ENCODE results near the gene ST6GALNAC6.

Gene ST6GALNAC6

DNA sequence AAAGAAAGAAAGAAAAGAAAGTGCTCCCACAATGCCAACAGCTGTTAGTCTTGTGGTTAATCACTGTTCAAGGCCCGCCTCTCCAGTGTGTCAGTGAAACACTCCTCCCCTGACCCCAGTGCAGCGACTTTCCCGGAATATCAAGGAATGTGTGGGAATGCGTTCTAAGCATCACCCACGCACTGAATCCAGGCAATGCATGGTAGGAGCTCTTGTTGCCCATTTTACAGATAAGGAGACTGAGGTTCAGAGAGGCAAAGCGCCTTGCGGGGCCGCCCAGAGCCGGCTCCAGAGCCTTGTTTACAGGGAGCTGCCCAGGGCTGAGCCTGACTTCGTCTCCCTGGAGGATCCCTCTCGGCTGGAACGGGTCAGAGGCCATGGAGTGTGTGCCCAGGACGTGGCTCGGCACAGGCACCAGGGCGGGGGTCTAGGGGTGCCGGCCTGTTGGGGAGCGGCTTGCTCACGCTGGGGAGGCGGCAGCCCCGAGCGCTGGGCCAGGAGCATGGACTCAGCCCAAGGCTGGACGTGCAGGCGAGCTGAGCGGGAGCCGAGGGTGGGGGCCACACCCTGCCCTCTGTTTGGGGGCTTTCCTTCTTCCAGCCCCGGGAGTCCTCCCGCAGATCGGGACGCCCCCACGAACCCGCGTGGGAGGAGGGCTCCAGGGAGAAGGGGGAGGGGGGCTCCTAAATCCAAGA lies 823 bp downstream of the ST6GALNAC6 start:
- Histone ChIP-seq H3K36me3 (ENCODE audit: control insufficient read depth in 1 of 2, insufficient read depth in 2 of 2, low read length in 2 of 2) (peaks cover 26% of the 10 kb centered on the region in 2 donors), H3K27me3 (ENCODE audit: low read depth, low read length) (no peaks in the 10 kb centered on the region), H3K4me1 (ENCODE audit: control insufficient read depth in 1 of 2, insufficient read depth in 2 of 2, low read length in 2 of 2) (peaks cover 5 to 32% of the 10 kb centered on the region in 2 donors), H3K9me3 (ENCODE audit: control insufficient read depth in 1 of 2, low read length in 2 of 2) (no peaks in the 10 kb centered on the region), H3K27ac (ENCODE audit: low read length) (peak overlapping the region; percentile 67), H3K4me3 (ENCODE audit: low read depth in 1 of 2, low read length in 2 of 2) (peak overlapping the region; percentile 71 to 92)

DNA sequence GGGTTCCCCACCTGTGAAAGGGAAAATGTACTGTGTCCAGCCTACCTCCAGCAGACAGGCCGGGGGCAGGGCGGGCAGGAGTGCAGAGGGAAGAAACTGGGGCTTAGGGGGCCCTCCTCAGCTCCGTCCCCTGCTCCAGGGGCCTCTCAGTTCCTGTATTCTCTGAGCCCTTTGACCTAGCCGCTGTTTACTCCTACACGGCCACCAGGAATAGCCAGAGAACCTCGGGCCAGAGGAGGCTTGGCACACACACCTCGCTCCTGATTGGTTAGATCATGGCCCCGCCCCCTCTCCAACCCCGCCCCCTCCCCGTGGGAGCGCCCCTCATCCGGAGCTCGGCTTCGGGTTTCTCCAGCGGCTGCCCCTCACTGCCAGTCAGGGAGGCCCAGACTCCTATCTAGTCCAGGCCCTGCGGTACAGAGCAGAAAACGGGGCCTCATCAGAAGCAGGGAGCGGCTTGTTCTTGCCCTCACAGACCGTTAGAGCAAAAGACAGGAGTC lies 2.2 kb downstream of the ST6GALNAC6 start:
- no peaks in the 10 kb centered on the region for H3K27me3 ChIP-seq (ENCODE audit: low read depth, low read length)
- H3K36me3 ChIP-seq (ENCODE audit: control insufficient read depth in 1 of 2, insufficient read depth in 2 of 2, low read length in 2 of 2) = peaks cover 30 to 40% of the 10 kb centered on the region in 2 donors
- H3K4me3 ChIP-seq (ENCODE audit: low read depth in 1 of 2, low read length in 2 of 2) = peak overlapping the region; percentile 5 to 39
- H3K4me1 ChIP-seq (ENCODE audit: control insufficient read depth in 1 of 2, insufficient read depth in 2 of 2, low read length in 2 of 2) = peaks cover 5 to 27% of the 10 kb centered on the region in 2 donors
- H3K27ac ChIP-seq (ENCODE audit: low read length) = no peak overlapping the region
- H3K9me3 ChIP-seq (ENCODE audit: control insufficient read depth in 1 of 2, low read length in 2 of 2) = no peaks in the 10 kb centered on the region

DNA sequence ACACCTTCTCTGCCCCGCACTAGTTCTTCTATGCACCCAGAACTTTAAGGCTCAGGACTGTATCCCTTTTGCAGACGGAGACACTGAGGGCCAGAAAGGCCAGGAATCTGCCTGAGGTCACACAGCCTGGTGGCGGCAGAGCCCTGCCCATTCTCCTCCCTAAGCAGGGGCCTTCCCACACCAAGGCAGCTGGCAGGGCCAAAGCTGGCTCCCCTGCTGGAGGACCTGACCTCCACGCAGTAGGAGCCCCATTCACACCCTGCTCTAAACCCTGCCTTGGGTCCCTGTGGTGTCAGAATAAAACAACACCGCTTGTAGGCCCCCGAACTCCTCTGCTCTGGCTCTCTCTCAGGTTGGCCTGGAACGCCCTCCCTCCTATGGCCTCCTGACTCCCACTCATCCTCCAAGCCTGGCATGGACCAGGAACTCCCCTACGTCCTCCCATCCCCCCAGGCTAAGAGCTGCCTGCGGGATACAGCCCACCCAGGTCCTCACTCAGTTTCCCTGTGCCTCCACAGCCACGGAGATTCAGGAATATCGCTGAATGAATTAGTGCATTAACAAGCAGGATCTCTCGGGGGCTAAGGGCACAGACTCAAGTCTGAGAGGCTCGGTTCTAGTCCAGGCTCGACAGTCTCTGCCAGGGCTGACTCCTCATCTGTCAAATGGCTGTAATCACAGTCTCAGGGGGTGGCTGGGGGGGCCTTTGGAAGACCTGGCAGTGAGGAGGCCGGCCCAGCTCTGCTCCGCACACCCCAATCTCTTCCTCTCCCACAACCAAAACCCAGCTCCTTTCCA lies 2.8 kb downstream of the ST6GALNAC6 start:
- peaks cover 5 to 27% of the 10 kb centered on the region in 2 donors for H3K4me1 ChIP-seq (ENCODE audit: control insufficient read depth in 1 of 2, insufficient read depth in 2 of 2, low read length in 2 of 2)
- peak overlapping the region; percentile 5 to 39 for H3K4me3 ChIP-seq (ENCODE audit: low read depth in 1 of 2, low read length in 2 of 2)
- H3K27ac ChIP-seq (ENCODE audit: low read length) = no peak overlapping the region
- no peaks in the 10 kb centered on the region for H3K27me3 ChIP-seq (ENCODE audit: low read depth, low read length)
- H3K9me3 ChIP-seq (ENCODE audit: control insufficient read depth in 1 of 2, low read length in 2 of 2) = no peaks in the 10 kb centered on the region
- H3K36me3 ChIP-seq (ENCODE audit: control insufficient read depth in 1 of 2, insufficient read depth in 2 of 2, low read length in 2 of 2) = peaks cover 30 to 43% of the 10 kb centered on the region in 2 donors

DNA sequence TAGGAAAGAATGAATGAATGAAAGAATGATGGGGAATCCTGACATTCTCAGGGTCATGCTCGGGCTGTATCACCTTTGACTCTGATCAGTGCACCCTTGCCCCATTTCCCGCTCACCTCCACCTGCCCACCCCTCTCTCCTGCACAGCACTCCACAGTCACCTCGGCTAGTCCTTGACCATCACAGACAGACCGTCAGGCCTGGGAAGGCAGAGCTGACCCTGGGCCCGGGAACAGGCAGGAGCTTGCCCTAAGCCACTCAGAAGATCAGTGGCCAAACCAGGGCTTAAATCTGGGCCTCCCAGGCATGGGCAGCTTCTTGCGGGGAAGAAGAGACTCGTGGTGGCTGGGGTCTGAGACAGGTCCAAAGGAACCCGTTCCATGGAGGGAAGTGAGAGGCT lies 3.6 kb downstream of the ST6GALNAC6 start:
- H3K4me1 ChIP-seq (ENCODE audit: control insufficient read depth in 1 of 2, insufficient read depth in 2 of 2, low read length in 2 of 2) = peaks cover 5 to 27% of the 10 kb centered on the region in 2 donors
- H3K9me3 ChIP-seq (ENCODE audit: control insufficient read depth in 1 of 2, low read length in 2 of 2) = no peaks in the 10 kb centered on the region
- H3K27me3 ChIP-seq (ENCODE audit: low read depth, low read length) = no peaks in the 10 kb centered on the region
- no peak overlapping the region for H3K27ac ChIP-seq (ENCODE audit: low read length)
- H3K36me3 ChIP-seq (ENCODE audit: control insufficient read depth in 1 of 2, insufficient read depth in 2 of 2, low read length in 2 of 2) = peaks cover 30 to 50% of the 10 kb centered on the region in 2 donors
- H3K4me3 ChIP-seq (ENCODE audit: low read depth in 1 of 2, low read length in 2 of 2) = no peak overlapping the region

DNA sequence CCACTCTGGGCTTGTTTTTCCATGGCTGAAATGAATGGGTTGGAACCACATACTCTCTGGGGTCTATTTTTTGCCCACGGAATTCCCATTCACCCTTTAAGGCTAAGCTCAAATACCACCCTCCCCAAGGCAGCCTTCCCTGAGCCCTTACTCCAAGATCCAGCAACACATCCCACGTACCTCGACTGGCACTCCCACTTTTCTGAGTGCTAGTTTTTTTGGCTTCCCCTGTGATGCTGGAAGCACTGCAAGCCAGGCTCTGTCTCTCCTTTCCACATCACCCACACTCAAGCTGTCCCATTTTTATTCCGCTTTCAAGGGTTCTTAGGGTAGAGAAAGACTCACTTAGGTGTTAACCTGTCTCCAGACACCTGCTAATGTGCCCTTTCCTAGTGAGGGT lies 6.0 kb downstream of the ST6GALNAC6 start:
- H3K4me1 ChIP-seq (ENCODE audit: control insufficient read depth in 1 of 2, insufficient read depth in 2 of 2, low read length in 2 of 2) = peaks cover 0 to 18% of the 10 kb centered on the region in 2 donors
- peaks cover 37 to 61% of the 10 kb centered on the region in 2 donors for H3K36me3 ChIP-seq (ENCODE audit: control insufficient read depth in 1 of 2, insufficient read depth in 2 of 2, low read length in 2 of 2)
- H3K9me3 ChIP-seq (ENCODE audit: control insufficient read depth in 1 of 2, low read length in 2 of 2) = no peaks in the 10 kb centered on the region
- no peak overlapping the region for H3K4me3 ChIP-seq (ENCODE audit: low read depth in 1 of 2, low read length in 2 of 2)
- H3K27me3 ChIP-seq (ENCODE audit: low read depth, low read length) = no peaks in the 10 kb centered on the region
- no peak overlapping the region for H3K27ac ChIP-seq (ENCODE audit: low read length)

DNA sequence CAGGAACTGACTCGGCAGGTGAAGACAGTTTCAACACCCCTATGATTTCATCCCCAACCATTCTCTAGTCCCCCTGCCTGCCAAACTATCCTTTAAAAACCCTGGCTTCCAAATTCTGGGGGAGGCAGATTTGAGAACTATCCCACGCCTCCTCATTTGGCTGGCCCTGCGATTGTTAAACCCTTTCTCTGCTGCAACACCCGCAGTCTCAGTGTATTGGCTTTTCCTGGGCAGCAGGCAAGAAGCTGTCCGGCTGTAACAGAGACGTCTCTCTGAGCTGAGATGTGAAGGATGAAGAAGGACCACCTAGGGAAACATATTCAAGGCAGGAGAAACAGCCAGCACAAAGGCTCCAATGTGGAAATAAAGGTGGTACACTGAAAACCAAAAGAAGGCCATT lies 6.6 kb downstream of the ST6GALNAC6 start:
- Histone ChIP-seq H3K27ac (ENCODE audit: low read length) (no peak overlapping the region), H3K4me1 (ENCODE audit: control insufficient read depth in 1 of 2, insufficient read depth in 2 of 2, low read length in 2 of 2) (peaks cover 0 to 17% of the 10 kb centered on the region in 2 donors), H3K4me3 (ENCODE audit: low read depth in 1 of 2, low read length in 2 of 2) (no peak overlapping the region), H3K9me3 (ENCODE audit: control insufficient read depth in 1 of 2, low read length in 2 of 2) (no peaks in the 10 kb centered on the region), H3K36me3 (ENCODE audit: control insufficient read depth in 1 of 2, insufficient read depth in 2 of 2, low read length in 2 of 2) (peaks cover 37 to 63% of the 10 kb centered on the region in 2 donors), H3K27me3 (ENCODE audit: low read depth, low read length) (no peaks in the 10 kb centered on the region)

DNA sequence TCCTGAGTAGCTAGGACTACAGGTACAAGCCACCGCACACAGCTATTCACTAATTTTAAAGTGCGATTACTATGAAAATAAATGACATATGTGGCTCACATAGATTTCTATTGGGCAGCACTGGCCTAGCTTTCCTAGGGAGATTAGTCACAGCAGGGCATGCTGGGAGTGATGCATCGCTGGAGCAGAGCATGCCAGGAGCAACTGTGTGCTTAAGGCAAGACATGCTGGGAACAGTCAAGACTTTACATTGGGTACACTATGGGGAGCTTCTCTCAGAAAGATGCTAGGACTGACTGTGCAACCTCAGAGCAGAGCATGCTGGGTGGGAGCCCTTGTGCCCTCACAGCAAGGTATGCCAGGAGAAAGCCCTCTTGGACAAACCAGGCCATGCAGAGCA lies 9.3 kb downstream of the ST6GALNAC6 start:
- H3K27ac ChIP-seq (ENCODE audit: low read length) = no peak overlapping the region
- H3K4me3 ChIP-seq (ENCODE audit: low read depth in 1 of 2, low read length in 2 of 2) = no peak overlapping the region
- H3K9me3 ChIP-seq (ENCODE audit: control insufficient read depth in 1 of 2, low read length in 2 of 2) = no peaks in the 10 kb centered on the region
- H3K4me1 ChIP-seq (ENCODE audit: control insufficient read depth in 1 of 2, insufficient read depth in 2 of 2, low read length in 2 of 2) = peaks cover 0 to 4% of the 10 kb centered on the region in 2 donors
- H3K36me3 ChIP-seq (ENCODE audit: control insufficient read depth in 1 of 2, insufficient read depth in 2 of 2, low read length in 2 of 2) = peaks cover 31 to 76% of the 10 kb centered on the region in 2 donors
- no peaks in the 10 kb centered on the region for H3K27me3 ChIP-seq (ENCODE audit: low read depth, low read length)

DNA sequence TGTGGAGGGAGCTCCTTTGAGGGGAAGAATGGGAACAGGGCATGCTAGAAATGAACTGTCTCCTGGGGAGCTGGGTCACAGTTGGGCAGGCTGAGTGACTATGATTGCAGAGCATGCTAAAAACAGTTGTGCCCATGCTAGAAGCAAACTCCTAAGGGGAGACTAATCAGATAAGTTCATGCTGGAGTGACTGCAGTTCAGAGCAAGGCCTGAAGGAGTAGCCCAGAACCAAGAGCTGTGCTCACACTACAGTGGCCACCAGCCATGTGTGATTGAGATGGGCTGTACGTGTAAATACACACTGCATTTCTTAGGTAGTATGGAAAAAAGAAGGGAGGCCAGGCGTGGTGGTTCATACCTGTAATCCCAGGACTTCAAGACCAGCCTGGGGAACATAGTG lies 11.6 kb downstream of the ST6GALNAC6 start:
- H3K4me3 ChIP-seq (ENCODE audit: low read depth in 1 of 2, low read length in 2 of 2) = no peak overlapping the region
- no peaks in the 10 kb centered on the region for H3K27me3 ChIP-seq (ENCODE audit: low read depth, low read length)
- no peak overlapping the region for H3K27ac ChIP-seq (ENCODE audit: low read length)
- H3K4me1 ChIP-seq (ENCODE audit: control insufficient read depth in 1 of 2, insufficient read depth in 2 of 2, low read length in 2 of 2) = peaks cover 0 to 7% of the 10 kb centered on the region in 2 donors
- H3K36me3 ChIP-seq (ENCODE audit: control insufficient read depth in 1 of 2, insufficient read depth in 2 of 2, low read length in 2 of 2) = peaks cover 12 to 63% of the 10 kb centered on the region in 2 donors
- no peaks in the 10 kb centered on the region for H3K9me3 ChIP-seq (ENCODE audit: control insufficient read depth in 1 of 2, low read length in 2 of 2)

DNA sequence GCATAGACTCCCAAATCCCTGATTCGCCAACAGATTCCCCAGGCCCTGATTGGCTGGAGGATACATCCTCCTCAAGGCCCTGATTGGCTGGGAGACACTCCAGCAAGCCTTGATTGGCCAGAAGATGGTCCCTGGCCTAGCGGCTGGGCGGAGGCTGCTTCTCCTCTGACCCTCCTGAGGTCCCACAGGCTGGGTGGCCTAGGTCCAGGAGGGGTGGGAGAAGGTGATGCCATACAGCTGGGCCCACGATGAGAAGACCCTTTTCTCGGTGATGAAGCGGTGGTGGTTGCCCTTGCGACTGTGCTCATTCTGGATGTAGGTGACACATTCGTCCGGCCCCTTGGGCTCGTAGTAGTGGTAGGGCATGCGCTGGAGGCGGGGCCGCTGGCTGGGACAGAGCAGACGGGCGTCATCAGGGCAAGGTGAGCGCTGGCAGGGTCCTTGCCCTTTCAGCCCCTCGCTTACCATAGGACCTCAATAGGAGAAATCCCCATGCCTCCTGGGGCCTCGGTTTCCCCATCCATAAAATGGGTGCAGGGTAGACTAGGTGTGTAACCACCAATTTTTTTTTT lies 12.9 kb downstream of the ST6GALNAC6 start:
- Histone ChIP-seq H3K27ac (ENCODE audit: low read length) (no peak overlapping the region), H3K27me3 (ENCODE audit: low read depth, low read length) (no peaks in the 10 kb centered on the region), H3K4me1 (ENCODE audit: control insufficient read depth in 1 of 2, insufficient read depth in 2 of 2, low read length in 2 of 2) (peaks cover 0 to 7% of the 10 kb centered on the region in 2 donors), H3K36me3 (ENCODE audit: control insufficient read depth in 1 of 2, insufficient read depth in 2 of 2, low read length in 2 of 2) (peaks cover 12 to 54% of the 10 kb centered on the region in 2 donors), H3K4me3 (ENCODE audit: low read depth in 1 of 2, low read length in 2 of 2) (no peak overlapping the region), H3K9me3 (ENCODE audit: control insufficient read depth in 1 of 2, low read length in 2 of 2) (no peaks in the 10 kb centered on the region)

DNA sequence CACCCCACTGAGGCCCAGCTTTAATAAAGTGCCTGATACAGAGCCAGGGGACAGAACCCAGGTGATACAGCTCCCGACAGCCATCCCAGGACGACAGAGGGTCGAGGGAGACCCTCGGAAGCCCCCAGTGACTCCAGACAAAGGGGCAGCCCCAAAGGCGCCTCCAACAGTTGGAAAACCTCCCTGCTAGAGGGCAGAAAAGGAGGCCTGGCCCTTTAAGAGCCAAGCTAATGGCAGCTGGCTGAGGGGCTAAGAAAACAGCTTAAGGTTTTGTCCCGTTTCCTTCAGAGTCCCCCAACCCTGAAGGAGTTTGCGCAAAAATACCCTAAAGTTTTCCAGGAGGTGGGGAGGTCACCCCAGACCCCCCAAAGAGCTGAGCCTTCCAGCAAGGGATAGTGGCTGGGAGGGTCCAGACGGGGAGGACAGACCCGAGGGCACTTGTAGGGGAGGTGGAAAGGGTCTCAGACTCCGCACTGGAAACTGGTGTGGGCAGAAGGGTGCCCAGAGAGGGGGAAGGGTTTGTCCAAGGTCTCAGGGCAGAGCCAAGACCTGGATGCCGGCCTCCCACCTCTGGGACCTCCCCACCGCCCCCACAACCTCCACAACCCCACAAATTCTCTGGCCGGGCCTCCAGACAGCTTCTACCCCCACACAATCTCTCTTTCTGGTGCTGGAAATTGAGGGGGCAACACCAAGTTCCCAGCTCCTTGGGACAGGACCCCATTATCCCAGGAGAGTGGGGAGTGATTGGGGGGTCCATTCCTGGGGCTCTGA lies 13.7 kb downstream of the ST6GALNAC6 start:
- Histone ChIP-seq H3K27ac (ENCODE audit: low read length) (no peak overlapping the region), H3K36me3 (ENCODE audit: control insufficient read depth in 1 of 2, insufficient read depth in 2 of 2, low read length in 2 of 2) (peaks cover 12 to 46% of the 10 kb centered on the region in 2 donors), H3K9me3 (ENCODE audit: control insufficient read depth in 1 of 2, low read length in 2 of 2) (no peaks in the 10 kb centered on the region), H3K4me1 (ENCODE audit: control insufficient read depth in 1 of 2, insufficient read depth in 2 of 2, low read length in 2 of 2) (peaks cover 0 to 7% of the 10 kb centered on the region in 2 donors), H3K27me3 (ENCODE audit: low read depth, low read length) (no peaks in the 10 kb centered on the region), H3K4me3 (ENCODE audit: low read depth in 1 of 2, low read length in 2 of 2) (no peak overlapping the region)

All from muscle layer of duodenum (tissue), 2 donors.